IPS-18c (cell line): ENCODE measurements around the gene NAT16.

Experiments used
- H3K4me3 ChIP-seq: 2 replicates; pipeline ENCODE4 v1.7.0; 2013; ENCODE audit warnings: low read depth, mild to moderate bottlenecking, low read length, moderate library complexity; ENCODE audit not compliant: insufficient read depth
- H3K9me3 ChIP-seq: one replicate; pipeline ENCODE4 v1.6.1; 2013; ENCODE audit warnings: mild to moderate bottlenecking, low read length, moderate library complexity; ENCODE audit not compliant: control insufficient read depth, insufficient read depth

NAT16 gene

GRCh38 chr7:101180130-101180755 is at the start of gene NAT16:
TSS of gene NAT16 (minus strand) at chr7:101180293. CDS start at chr7:101174807, 5,486 bp downstream.
- Histone ChIP-seq H3K9me3 (no peaks in the 10 kb centered on the region), H3K4me3 (peak within 1 kb of the TSS; percentile 63)

GRCh38 chr7:101226721-101227120 is 46.6 kb upstream of the NAT16 start:
- Histone ChIP-seq H3K4me3 (no peak overlapping the region), H3K9me3 (no peaks in the 10 kb centered on the region)

- Histone ChIP-seq H3K4me3 (no peak overlapping the region), H3K9me3 (no peaks in the 10 kb centered on the region)
These were observed 45.6 kb upstream of the NAT16 start for GRCh38 chr7:101225650-101226049.

- Histone ChIP-seq H3K9me3 (no peaks in the 10 kb centered on the region), H3K4me3 (no peak overlapping the region)
These were observed 43.4 kb upstream of the NAT16 start for GRCh38 chr7:101223528-101223927.

- H3K4me3 ChIP-seq = no peak overlapping the region
- no peaks in the 10 kb centered on the region for H3K9me3 ChIP-seq
These were observed 42.3 kb upstream of the NAT16 start for GRCh38 chr7:101222275-101222830.

- H3K9me3 ChIP-seq = no peaks in the 10 kb centered on the region
- H3K4me3 ChIP-seq = no peak overlapping the region
These were observed 40.2 kb upstream of the NAT16 start for GRCh38 chr7:101220295-101220694.

GRCh38 chr7:101218236-101219125 is 38.4 kb upstream of the NAT16 start:
- H3K9me3 ChIP-seq = no peaks in the 10 kb centered on the region
- H3K4me3 ChIP-seq = peak overlapping the region; percentile 91

- no peaks in the 10 kb centered on the region for H3K9me3 ChIP-seq
These were observed 37.5 kb upstream of the NAT16 start, which contains the start of the genes PLOD3 and ZNHIT1 for GRCh38 chr7:101217388-101218235. TSS of gene PLOD3 (minus strand) at chr7:101217581. CDS start at chr7:101217274, 307 bp downstream. TSS of gene ZNHIT1 (plus strand) at chr7:101218165. CDS start at chr7:101218196, 31 bp downstream.

GRCh38 chr7:101216860-101217387 is 36.8 kb upstream of the NAT16 start:
- no peaks in the 10 kb centered on the region for H3K9me3 ChIP-seq
- peak overlapping the region; percentile 91 for H3K4me3 ChIP-seq

More at GRCh38 chr7:101217388-101218235, 37.5 kb upstream of the NAT16 start, which contains the start of the genes PLOD3 and ZNHIT1:
- peak within 1 kb of the TSS; percentile 91 for H3K4me3 ChIP-seq

GRCh38 chr7:101216001-101216859 is 36.1 kb upstream of the NAT16 start:
- peak overlapping the region; percentile 91 for H3K4me3 ChIP-seq
- H3K9me3 ChIP-seq = no peaks in the 10 kb centered on the region

- H3K4me3 ChIP-seq = no peak overlapping the region
- no peaks in the 10 kb centered on the region for H3K9me3 ChIP-seq
These were observed 31.9 kb upstream of the NAT16 start for GRCh38 chr7:101212014-101212413.

- Histone ChIP-seq H3K4me3 (no peak overlapping the region), H3K9me3 (no peaks in the 10 kb centered on the region)
These were observed 31.4 kb upstream of the NAT16 start for GRCh38 chr7:101211501-101211900.

- H3K9me3 ChIP-seq = no peaks in the 10 kb centered on the region
- no peak overlapping the region for H3K4me3 ChIP-seq
These were observed 30.1 kb upstream of the NAT16 start for GRCh38 chr7:101210143-101210542.

- no peak overlapping the region for H3K4me3 ChIP-seq
- no peaks in the 10 kb centered on the region for H3K9me3 ChIP-seq
These were observed 28.7 kb upstream of the NAT16 start for GRCh38 chr7:101208794-101209193.

GRCh38 chr7:101207459-101207858 is 27.4 kb upstream of the NAT16 start:
- H3K9me3 ChIP-seq = peaks cover under 1% of the 10 kb centered on the region
- no peak overlapping the region for H3K4me3 ChIP-seq

GRCh38 chr7:101206665-101207042 is 26.6 kb upstream of the NAT16 start:
- Histone ChIP-seq H3K4me3 (no peak overlapping the region), H3K9me3 (peaks cover 2% of the 10 kb centered on the region)
